GM06990 (cell line): ENCODE measurements around the gene THRAP3.
"Not testable (repeated sequence)": the region's sequence is repeated elsewhere in the genome, so short reads cannot be mapped to it uniquely, and the experiment has no call there.

Source experiments
- DNase-seq: peaks from one replicate; pipeline ENCODE4 v3.0.0-alpha.2; 2011; ENCODE audit not compliant: insufficient read length; ENCODE audit errors: extremely low read depth
- H3K27me3 ChIP-seq: replicated peaks from 2 replicates; pipeline ENCODE4 v1.6.0; 2011; ENCODE audit warnings: low read length; ENCODE audit not compliant: control insufficient read depth, insufficient read depth
- H3K36me3 ChIP-seq: 2 replicates; pipeline ENCODE4 v1.5.1; 2011; ENCODE audit warnings: low read length; ENCODE audit not compliant: control insufficient read depth, insufficient read depth
- H3K4me3 ChIP-seq: replicated peaks from 2 replicates; pipeline ENCODE4 v1.5.1; 2011; ENCODE audit warnings: low read depth, mild to moderate bottlenecking, control low read depth, low read length
- TF ChIP-seq, protein P1 (sequence below): IDR thresholded peaks from 2 replicates; pipeline ENCODE4 v1.5.1; 2011; ENCODE audit warnings: low read length, control low read depth, mild to moderate bottlenecking, inconsistent platforms; ENCODE audit not compliant: insufficient read depth, poor library complexity, severe bottlenecking

THRAP3 gene

DNA sequence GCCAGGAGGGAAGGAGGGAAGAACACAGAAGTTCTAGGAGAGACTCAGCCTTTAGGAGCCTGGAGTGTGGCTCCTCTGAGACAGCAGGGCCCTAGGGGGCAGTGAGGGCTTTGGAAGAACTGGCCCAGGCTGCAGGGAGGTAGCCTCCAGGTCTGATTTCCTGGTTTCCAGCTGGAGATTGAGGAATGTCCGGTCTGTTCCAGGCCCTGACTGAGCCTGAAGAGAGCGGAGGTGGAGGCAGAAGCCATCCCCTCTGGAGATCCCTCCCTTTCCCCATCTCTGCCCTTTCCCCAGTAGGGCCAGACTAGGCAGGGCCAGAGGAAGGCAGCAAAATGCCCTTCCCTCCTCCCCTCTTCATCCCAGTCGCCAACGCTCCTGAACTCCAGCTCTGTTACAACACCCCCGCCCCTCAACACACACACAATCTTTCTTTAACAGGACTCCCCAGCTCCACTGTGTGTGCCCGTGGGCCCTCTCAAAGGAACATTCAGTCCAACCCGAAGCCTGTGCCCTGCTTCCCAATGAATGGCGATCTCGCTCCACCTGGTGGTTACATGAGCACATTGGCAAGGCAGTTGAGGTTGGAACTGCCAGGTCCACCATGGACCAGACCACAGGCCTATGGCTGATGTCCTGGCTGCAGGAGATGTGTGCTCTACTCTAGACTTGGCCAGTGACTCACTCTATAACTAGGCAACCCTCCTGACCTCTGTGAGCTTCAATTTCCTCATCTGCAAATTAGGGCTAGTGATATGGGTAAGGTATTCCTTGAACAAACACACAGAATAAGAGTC, 36.2 kb upstream of the THRAP3 start:
- H3K4me3 ChIP-seq, result no peak overlapping the region
- peak; percentile 59 for DNase-seq
- TF ChIP-seq, protein P1, sequence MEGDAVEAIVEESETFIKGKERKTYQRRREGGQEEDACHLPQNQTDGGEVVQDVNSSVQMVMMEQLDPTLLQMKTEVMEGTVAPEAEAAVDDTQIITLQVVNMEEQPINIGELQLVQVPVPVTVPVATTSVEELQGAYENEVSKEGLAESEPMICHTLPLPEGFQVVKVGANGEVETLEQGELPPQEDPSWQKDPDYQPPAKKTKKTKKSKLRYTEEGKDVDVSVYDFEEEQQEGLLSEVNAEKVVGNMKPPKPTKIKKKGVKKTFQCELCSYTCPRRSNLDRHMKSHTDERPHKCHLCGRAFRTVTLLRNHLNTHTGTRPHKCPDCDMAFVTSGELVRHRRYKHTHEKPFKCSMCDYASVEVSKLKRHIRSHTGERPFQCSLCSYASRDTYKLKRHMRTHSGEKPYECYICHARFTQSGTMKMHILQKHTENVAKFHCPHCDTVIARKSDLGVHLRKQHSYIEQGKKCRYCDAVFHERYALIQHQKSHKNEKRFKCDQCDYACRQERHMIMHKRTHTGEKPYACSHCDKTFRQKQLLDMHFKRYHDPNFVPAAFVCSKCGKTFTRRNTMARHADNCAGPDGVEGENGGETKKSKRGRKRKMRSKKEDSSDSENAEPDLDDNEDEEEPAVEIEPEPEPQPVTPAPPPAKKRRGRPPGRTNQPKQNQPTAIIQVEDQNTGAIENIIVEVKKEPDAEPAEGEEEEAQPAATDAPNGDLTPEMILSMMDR, result peak; percentile 84
- no peaks in the 10 kb centered on the region for H3K27me3 ChIP-seq
- H3K36me3 ChIP-seq, result no peaks in the 10 kb centered on the region

DNA sequence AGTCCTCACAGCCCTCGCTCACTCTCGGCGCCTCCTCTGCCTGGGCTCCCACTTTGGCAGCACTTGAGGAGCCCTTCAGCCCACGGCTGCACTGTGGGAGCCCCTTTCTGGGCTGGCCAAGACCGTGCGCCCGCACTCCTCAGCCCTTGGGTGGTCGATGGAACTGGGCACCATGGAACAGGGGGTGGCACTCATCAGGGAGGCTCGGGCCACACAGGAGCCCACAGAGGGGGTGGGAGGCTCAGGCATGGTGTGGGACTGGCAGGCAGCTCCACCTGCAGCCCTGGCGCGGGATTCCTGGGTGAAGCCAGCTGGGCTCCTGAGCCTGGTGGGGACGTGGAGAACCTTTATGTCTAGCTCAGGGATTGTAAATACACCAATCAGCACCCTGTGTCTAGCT, 27.4 kb upstream of the THRAP3 start:
- not testable (repeated sequence) for H3K36me3 ChIP-seq, H3K4me3 ChIP-seq, H3K27me3 ChIP-seq, DNase-seq

DNA sequence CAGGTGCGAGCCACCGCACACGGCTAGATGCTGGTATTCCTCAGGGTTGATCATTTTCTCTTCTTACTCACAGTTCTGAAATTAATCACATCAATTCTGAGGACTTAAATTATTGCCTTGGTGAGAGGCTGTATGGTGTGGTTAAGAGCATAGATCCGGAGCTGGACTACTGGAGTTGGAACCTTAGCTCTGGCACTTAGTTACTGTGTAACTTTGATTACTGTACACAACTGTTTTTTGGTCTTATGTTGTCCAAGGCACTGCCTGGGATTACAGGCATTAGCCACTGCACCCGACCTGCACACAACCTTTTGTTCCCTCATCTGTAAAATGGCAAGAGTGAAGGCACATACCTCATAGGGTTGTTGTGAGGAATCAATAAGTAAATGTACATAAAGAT, 25.6 kb upstream of the THRAP3 start:
- Histone ChIP-seq H3K36me3 (no peaks in the 10 kb centered on the region), H3K27me3 (no peaks in the 10 kb centered on the region), H3K4me3 (no peak overlapping the region)
- no peak for DNase-seq
- TF ChIP-seq, protein P1, result no peak

DNA sequence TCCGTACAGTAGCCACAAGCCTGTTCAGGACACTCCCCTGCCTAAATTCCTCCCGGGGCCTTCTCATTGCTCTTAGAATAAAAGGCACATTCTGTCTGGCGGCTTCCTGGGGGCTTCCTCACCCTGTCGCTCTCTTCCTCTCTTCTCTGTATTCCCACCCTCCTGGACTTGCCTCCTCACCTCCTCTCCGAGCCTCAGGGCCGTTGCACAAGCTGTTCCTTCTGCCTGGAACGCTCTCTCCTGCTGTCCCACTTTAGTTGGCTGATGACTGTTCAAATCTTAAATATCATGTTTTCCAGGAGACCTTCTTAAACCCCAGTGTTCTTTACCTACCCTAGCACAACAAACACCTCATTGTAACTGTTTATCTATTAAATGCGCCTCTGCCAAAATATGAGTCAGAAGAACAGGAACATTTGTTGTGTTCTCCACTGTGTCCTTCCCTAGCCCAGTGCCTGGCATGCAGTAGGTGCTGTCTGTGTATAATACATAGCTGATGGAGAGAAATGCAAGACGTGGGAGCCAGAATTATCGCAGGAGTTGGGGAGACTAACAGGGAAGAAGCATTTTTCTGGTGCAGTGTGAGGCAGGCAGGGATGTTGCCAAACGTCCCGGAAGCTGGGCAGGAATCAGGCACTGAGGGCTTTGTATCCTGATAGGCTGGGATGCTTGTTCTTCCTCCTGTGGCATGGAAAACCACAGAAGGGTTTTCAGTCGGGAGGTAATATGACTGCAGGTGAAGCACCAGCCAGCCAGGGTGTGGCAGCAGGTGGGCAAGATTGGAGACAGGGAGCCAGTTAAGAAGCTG, 24.1 kb upstream of the THRAP3 start:
- no peaks in the 10 kb centered on the region for H3K27me3 ChIP-seq
- no peak for DNase-seq
- TF ChIP-seq, protein P1, result no peak
- H3K36me3 ChIP-seq, result no peaks in the 10 kb centered on the region
- H3K4me3 ChIP-seq, result no peak overlapping the region

DNA sequence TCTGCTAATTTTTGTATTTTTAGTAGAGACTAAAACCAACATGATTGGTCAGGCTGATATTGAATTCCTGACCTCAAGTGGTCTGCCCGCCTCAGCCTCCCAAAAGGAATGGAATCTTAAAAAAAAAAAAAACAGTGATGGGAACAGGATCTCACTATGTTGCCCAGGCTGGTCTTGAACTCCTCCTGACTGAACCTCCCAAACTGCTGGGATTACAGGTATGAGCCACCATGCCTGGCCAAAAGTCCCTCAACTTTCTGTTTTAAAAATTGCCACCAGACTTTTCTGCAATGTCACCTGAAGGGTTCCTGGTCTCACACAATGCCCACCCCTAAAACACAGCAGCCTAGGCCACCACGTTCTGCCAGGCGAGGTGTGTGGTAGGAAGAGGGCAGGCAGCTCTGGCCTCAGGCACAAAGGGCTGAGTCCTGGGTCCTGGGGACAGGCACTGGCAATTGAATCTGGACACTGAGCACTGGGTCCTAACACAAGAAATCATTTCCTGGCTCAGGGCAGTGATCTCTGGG, 21.2 kb upstream of the THRAP3 start:
- TF ChIP-seq, protein P1, result no peak
- Histone ChIP-seq H3K4me3 (no peak overlapping the region), H3K36me3 (no peaks in the 10 kb centered on the region), H3K27me3 (no peaks in the 10 kb centered on the region)
- no peak for DNase-seq
